ENCODE results near the gene WLS. TPM values are rescaled to one million over a fixed set of nuclear protein-coding genes. Genes with fewer than 3 reads are reported as not detected.

Gene WLS
- total RNA-seq, 1 donor from 2014 or later, result 99.6 TPM

- no peak overlapping the region for H3K27ac Mint-ChIP-seq (ENCODE audit: unreplicated experiment)
- no peaks in the 10 kb centered on the region for H3K36me3 Mint-ChIP-seq (ENCODE audit: low read depth, unreplicated experiment)
- H3K4me1 Mint-ChIP-seq (ENCODE audit: unreplicated experiment), result peaks cover 24% of the 10 kb centered on the region
- no peak for DNase-seq (ENCODE audit: low spot score)
- no peaks in the 10 kb centered on the region for H3K9me3 Mint-ChIP-seq (ENCODE audit: unreplicated experiment)
- TF ChIP-seq CTCF (IDR thresholded peaks at IDR 0.05; ENCODE audit: unreplicated experiment), result no peak
- H3K27me3 Mint-ChIP-seq (ENCODE audit: unreplicated experiment), result no peaks in the 10 kb centered on the region
- no peak overlapping the region for H3K4me3 Mint-ChIP-seq (ENCODE audit: unreplicated experiment)
Observed at GRCh38 chr1:68217618-68218017, 14.7 kb downstream of the WLS start.

GRCh38 chr1:68217060-68217554 is 15.2 kb downstream of the WLS start:
- DNase-seq (ENCODE audit: low spot score), result no peak
- no peaks in the 10 kb centered on the region for H3K36me3 Mint-ChIP-seq (ENCODE audit: low read depth, unreplicated experiment)
- H3K27ac Mint-ChIP-seq (ENCODE audit: unreplicated experiment), result no peak overlapping the region
- H3K4me1 Mint-ChIP-seq (ENCODE audit: unreplicated experiment), result peaks cover 22% of the 10 kb centered on the region
- TF ChIP-seq CTCF (IDR thresholded peaks at IDR 0.05; ENCODE audit: unreplicated experiment), result no peak
- H3K4me3 Mint-ChIP-seq (ENCODE audit: unreplicated experiment), result no peak overlapping the region
- H3K27me3 Mint-ChIP-seq (ENCODE audit: unreplicated experiment), result no peaks in the 10 kb centered on the region
- no peaks in the 10 kb centered on the region for H3K9me3 Mint-ChIP-seq (ENCODE audit: unreplicated experiment)

- Mint-ChIP-seq H3K27me3 (ENCODE audit: unreplicated experiment) (no peaks in the 10 kb centered on the region), H3K36me3 (ENCODE audit: low read depth, unreplicated experiment) (no peaks in the 10 kb centered on the region), H3K4me1 (ENCODE audit: unreplicated experiment) (peaks cover 13% of the 10 kb centered on the region), H3K9me3 (ENCODE audit: unreplicated experiment) (no peaks in the 10 kb centered on the region), H3K4me3 (ENCODE audit: unreplicated experiment) (no peak overlapping the region), H3K27ac (ENCODE audit: unreplicated experiment) (no peak overlapping the region)
- no peak for DNase-seq (ENCODE audit: low spot score)
- TF ChIP-seq CTCF (IDR thresholded peaks at IDR 0.05; ENCODE audit: unreplicated experiment), result no peak
Observed at GRCh38 chr1:68216089-68216772, 16.1 kb downstream of the WLS start.

- no peak for DNase-seq (ENCODE audit: low spot score)
- Mint-ChIP-seq H3K27ac (ENCODE audit: unreplicated experiment) (no peak overlapping the region), H3K36me3 (ENCODE audit: low read depth, unreplicated experiment) (no peaks in the 10 kb centered on the region), H3K9me3 (ENCODE audit: unreplicated experiment) (no peaks in the 10 kb centered on the region), H3K4me3 (ENCODE audit: unreplicated experiment) (no peak overlapping the region), H3K27me3 (ENCODE audit: unreplicated experiment) (no peaks in the 10 kb centered on the region), H3K4me1 (ENCODE audit: unreplicated experiment) (peaks cover 13% of the 10 kb centered on the region)
- no peak for TF ChIP-seq CTCF (IDR thresholded peaks at IDR 0.05; ENCODE audit: unreplicated experiment)
Observed at GRCh38 chr1:68213843-68214242, 18.5 kb downstream of the WLS start.

GRCh38 chr1:68211761-68212380 is 20.5 kb downstream of the WLS start:
- H3K9me3 Mint-ChIP-seq (ENCODE audit: unreplicated experiment), result no peaks in the 10 kb centered on the region
- peaks cover 9% of the 10 kb centered on the region for H3K4me1 Mint-ChIP-seq (ENCODE audit: unreplicated experiment)
- no peak overlapping the region for H3K27ac Mint-ChIP-seq (ENCODE audit: unreplicated experiment)
- H3K36me3 Mint-ChIP-seq (ENCODE audit: low read depth, unreplicated experiment), result no peaks in the 10 kb centered on the region
- no peak overlapping the region for H3K4me3 Mint-ChIP-seq (ENCODE audit: unreplicated experiment)
- no peaks in the 10 kb centered on the region for H3K27me3 Mint-ChIP-seq (ENCODE audit: unreplicated experiment)
- TF ChIP-seq CTCF (IDR thresholded peaks at IDR 0.05; ENCODE audit: unreplicated experiment), result no peak
- no peak for DNase-seq (ENCODE audit: low spot score)

All from endothelial cell (in vitro differentiated cells).